NT2/D1 (cell line): Measurements from ENCODE around the gene KDR.

Experiments
- YY1 ChIP-seq: IDR thresholded peaks from 2 replicates; pipeline ENCODE4 v1.6.1; 2011; ENCODE audit not compliant: insufficient read length, insufficient read depth
- ZNF274 ChIP-seq: IDR thresholded peaks from 2 replicates; pipeline ENCODE4 v1.6.1; 2011; ENCODE audit warnings: mild to moderate bottlenecking, low read depth, low read length

DNA sequence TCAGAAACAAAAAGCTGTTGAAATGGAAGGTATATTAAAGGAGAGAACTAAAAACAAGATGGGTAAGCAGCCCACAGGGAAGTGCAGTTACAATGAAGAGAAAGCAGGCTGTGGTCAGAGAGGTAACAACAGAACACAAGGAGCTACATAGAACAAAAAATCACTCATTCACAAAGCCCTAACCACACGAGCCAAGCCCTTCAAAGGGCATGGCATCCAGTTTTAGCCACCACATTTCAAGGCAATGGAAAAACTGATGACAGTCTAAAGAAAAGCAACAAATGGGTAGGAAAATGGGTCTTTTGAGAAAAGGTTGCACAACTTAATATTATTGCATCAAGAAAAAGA lies 37.5 kb downstream of the KDR start:
- TF ChIP-seq ZNF274 = no peak
- TF ChIP-seq YY1 = no peak
